Rectal smooth muscle tissue (tissue), 1 donor: ENCODE data around the gene PRR36.
"Not testable (repeated sequence)": the region's sequence is repeated elsewhere in the genome, so short reads cannot be mapped to it uniquely, and the experiment has no call there.

ENCODE experiments used
- H3K27ac ChIP-seq: one replicate; pipeline ENCODE4 v1.7.0; 2013; ENCODE audit warnings: low read depth, low read length, inconsistent platforms
- H3K27me3 ChIP-seq: one replicate; pipeline ENCODE4 v1.7.0; 2013; ENCODE audit warnings: low read length; ENCODE audit not compliant: control insufficient read depth, insufficient read depth
- H3K36me3 ChIP-seq: one replicate; pipeline ENCODE4 v1.7.0; 2013; ENCODE audit warnings: low read length; ENCODE audit not compliant: control insufficient read depth, insufficient read depth
- H3K4me1 ChIP-seq: one replicate; pipeline ENCODE4 v1.7.0; 2013; ENCODE audit warnings: low read length; ENCODE audit not compliant: control insufficient read depth, insufficient read depth
- H3K4me3 ChIP-seq: one replicate; pipeline ENCODE4 v1.7.0; 2013; ENCODE audit warnings: low read length
- H3K9ac ChIP-seq: one replicate; pipeline ENCODE4 v1.7.0; 2013; ENCODE audit warnings: low read length

PRR36 gene

GRCh38 chr19:7901337-7901736 lies 27.1 kb upstream of the PRR36 start:
- Histone ChIP-seq H3K4me3 (no peak overlapping the region), H3K27me3 (no peaks in the 10 kb centered on the region), H3K27ac (no peak overlapping the region), H3K4me1 (peaks cover 16% of the 10 kb centered on the region), H3K9ac (no peak overlapping the region), H3K36me3 (no peaks in the 10 kb centered on the region)

GRCh38 chr19:7900931-7901330 lies 26.7 kb upstream of the PRR36 start:
- Histone ChIP-seq H3K4me3 (no peak overlapping the region), H3K9ac (no peak overlapping the region), H3K4me1 (peaks cover 16% of the 10 kb centered on the region), H3K27ac (no peak overlapping the region), H3K27me3 (no peaks in the 10 kb centered on the region), H3K36me3 (no peaks in the 10 kb centered on the region)

GRCh38 chr19:7900401-7900870 lies 26.2 kb upstream of the PRR36 start:
- no peaks in the 10 kb centered on the region for H3K27me3 ChIP-seq
- no peak overlapping the region for H3K9ac ChIP-seq
- H3K27ac ChIP-seq: no peak overlapping the region
- H3K4me3 ChIP-seq: no peak overlapping the region
- peaks cover 16% of the 10 kb centered on the region for H3K4me1 ChIP-seq
- H3K36me3 ChIP-seq: no peaks in the 10 kb centered on the region

GRCh38 chr19:7899751-7900378 lies 25.7 kb upstream of the PRR36 start:
- no peak overlapping the region for H3K27ac ChIP-seq
- peaks cover 11% of the 10 kb centered on the region for H3K4me1 ChIP-seq
- no peaks in the 10 kb centered on the region for H3K27me3 ChIP-seq
- no peaks in the 10 kb centered on the region for H3K36me3 ChIP-seq
- no peak overlapping the region for H3K9ac ChIP-seq
- H3K4me3 ChIP-seq: no peak overlapping the region

GRCh38 chr19:7898967-7899366 lies 24.8 kb upstream of the PRR36 start:
- peaks cover 6% of the 10 kb centered on the region for H3K4me1 ChIP-seq
- H3K27me3 ChIP-seq: no peaks in the 10 kb centered on the region
- no peak overlapping the region for H3K27ac ChIP-seq
- no peak overlapping the region for H3K4me3 ChIP-seq
- no peaks in the 10 kb centered on the region for H3K36me3 ChIP-seq
- no peak overlapping the region for H3K9ac ChIP-seq

- Histone ChIP-seq H3K4me1 (no peaks in the 10 kb centered on the region), H3K27me3 (no peaks in the 10 kb centered on the region), H3K36me3 (no peaks in the 10 kb centered on the region), H3K4me3 (no peak overlapping the region), H3K27ac (no peak overlapping the region), H3K9ac (no peak overlapping the region)
Observed at GRCh38 chr19:7897292-7897691, 23.1 kb upstream of the PRR36 start.

GRCh38 chr19:7895565-7895964 lies 21.4 kb upstream of the PRR36 start:
- H3K36me3 ChIP-seq: no peaks in the 10 kb centered on the region
- H3K27ac ChIP-seq: no peak overlapping the region
- H3K4me3 ChIP-seq: no peak overlapping the region
- H3K4me1 ChIP-seq: no peaks in the 10 kb centered on the region
- no peaks in the 10 kb centered on the region for H3K27me3 ChIP-seq
- no peak overlapping the region for H3K9ac ChIP-seq

- H3K27me3 ChIP-seq: no peaks in the 10 kb centered on the region
- no peaks in the 10 kb centered on the region for H3K36me3 ChIP-seq
- H3K9ac ChIP-seq: no peak overlapping the region
- no peak overlapping the region for H3K27ac ChIP-seq
- no peak overlapping the region for H3K4me3 ChIP-seq
- H3K4me1 ChIP-seq: no peaks in the 10 kb centered on the region
Observed at GRCh38 chr19:7894612-7895309, 20.6 kb upstream of the PRR36 start.

GRCh38 chr19:7893362-7894101 lies 19.3 kb upstream of the PRR36 start:
- not testable (repeated sequence) for H3K36me3 ChIP-seq, H3K9ac ChIP-seq, H3K4me3 ChIP-seq, H3K27me3 ChIP-seq, H3K4me1 ChIP-seq, H3K27ac ChIP-seq

GRCh38 chr19:7888826-7889217 lies 14.6 kb upstream of the PRR36 start:
- Histone ChIP-seq H3K4me3 (peak overlapping the region; percentile 32), H3K36me3 (no peaks in the 10 kb centered on the region), H3K27ac (no peak overlapping the region), H3K9ac (no peak overlapping the region), H3K27me3 (peaks cover 10% of the 10 kb centered on the region), H3K4me1 (no peaks in the 10 kb centered on the region)

GRCh38 chr19:7888145-7888825 lies 14.1 kb upstream of the PRR36 start, which contains the start of gene LRRC8E:
Gene LRRC8E (plus strand): TSS chr19:7888510. CDS start chr19:7895604, 7,094 bp downstream.
- H3K4me1 ChIP-seq: no peaks in the 10 kb centered on the region
- H3K36me3 ChIP-seq: no peaks in the 10 kb centered on the region
- H3K27ac ChIP-seq: no peak within 1 kb of the TSS
- H3K4me3 ChIP-seq: peak within 1 kb of the TSS; percentile 32
- no peak within 1 kb of the TSS for H3K9ac ChIP-seq
- peaks cover 10% of the 10 kb centered on the region for H3K27me3 ChIP-seq
